CD8-positive, alpha-beta memory T cell (primary cell): ENCODE data around the gene MTG2. TPM values are rescaled to one million over a fixed set of nuclear protein-coding genes. Genes with fewer than 3 reads are reported as not detected.

Source experiments
- CTCF ChIA-PET: fragments of 350-600 bp; sonication (Branson Sonifier 250); formaldehyde crosslinking; loops from one replicate; lab custom pipeline; 2021; ENCODE audit warnings: antibody characterized with exemption; lab: Charles Lee
- POLR2A ChIA-PET: fragments of 350-600 bp; sonication (Branson Sonifier 250); formaldehyde crosslinking; loops from one replicate; lab custom pipeline; 2021; ENCODE audit warnings: antibody characterized with exemption; lab: Charles Lee
- DNase-seq, 5 donors: peaks; one replicate each; pipeline versions ENCODE4 v3.0.0 to v3.0.0-alpha.2; 2020 to 2022; ENCODE audit warnings: mixed read lengths in 1 of 5
- H3K27ac ChIP-seq: one replicate; pipeline ENCODE4 v1.7.0; 2013; ENCODE audit warnings: low read depth, mild to moderate bottlenecking, low read length, moderate library complexity
- H3K27me3 ChIP-seq: 2 replicates; pipeline ENCODE4 v1.7.0; 2013; ENCODE audit warnings: low read length, mild to moderate bottlenecking; ENCODE audit not compliant: insufficient read depth, poor library complexity, severe bottlenecking
- H3K36me3 ChIP-seq: 2 replicates; pipeline ENCODE4 v1.7.0; 2013; ENCODE audit warnings: mild to moderate bottlenecking, low read length, moderate library complexity; ENCODE audit not compliant: insufficient read depth
- H3K4me1 ChIP-seq: 2 replicates; pipeline ENCODE4 v1.7.0; 2013; ENCODE audit warnings: mild to moderate bottlenecking, low read length, moderate library complexity; ENCODE audit not compliant: insufficient read depth
- H3K4me3 ChIP-seq: 2 replicates; pipeline ENCODE4 v1.7.0; 2013; ENCODE audit warnings: mild to moderate bottlenecking, low read length
- H3K9me3 ChIP-seq: 2 replicates; pipeline ENCODE4 v1.7.0; 2013; ENCODE audit warnings: mild to moderate bottlenecking, low read length
- H3K27ac Mint-ChIP-seq, 8 donors: one replicate each; pipeline ENCODE4 v1.8.0; 2020 to 2021; ENCODE audit warnings: mixed read lengths in 8 of 8, mild to moderate bottlenecking in 6 of 8, inconsistent platforms in 3 of 8, moderate library complexity in 3 of 8
- H3K27me3 Mint-ChIP-seq, 2 donors: one replicate each; pipeline ENCODE4 v1.8.0; 2020 to 2021; ENCODE audit warnings: mixed read lengths in 2 of 2, mild to moderate bottlenecking in 1 of 2, moderate library complexity in 1 of 2
- H3K36me3 Mint-ChIP-seq, 3 donors: one replicate each; pipeline ENCODE4 v1.8.0; 2020 to 2021; ENCODE audit warnings: mixed read lengths in 3 of 3, inconsistent platforms in 1 of 3, mild to moderate bottlenecking in 1 of 3
- H3K4me1 Mint-ChIP-seq, 3 donors: one replicate each; pipeline ENCODE4 v1.8.0; 2020 to 2021; ENCODE audit warnings: mixed read lengths in 3 of 3, inconsistent platforms in 1 of 3, mild to moderate bottlenecking in 1 of 3
- H3K4me3 Mint-ChIP-seq, 7 donors: one replicate each; pipeline ENCODE4 v1.8.0; 2020 to 2021; ENCODE audit warnings: mixed read lengths in 7 of 7, mild to moderate bottlenecking in 6 of 7, moderate library complexity in 4 of 7, inconsistent platforms in 2 of 7
- H3K9me3 Mint-ChIP-seq, 5 donors: one replicate each; pipeline ENCODE4 v1.8.0; 2020 to 2022; ENCODE audit warnings: mixed read lengths in 5 of 5, mild to moderate bottlenecking in 3 of 5, moderate library complexity in 2 of 5, inconsistent platforms in 1 of 5
- polyA plus RNA-seq: library from polyadenylated mRNA; unstranded; fragments of 300-500 nt; fragmentation: Illumina TruSeq; gene quantifications from one replicate; pipeline ENCODE4 v1.2.3, GENCODE V29; 2021
- total RNA-seq, 2 experiments: library from RNA; stranded (reverse); gene quantifications; one replicate each; pipeline ENCODE4 v1.2.3, GENCODE V29; 2021

Gene MTG2
- total and polyA plus RNA-seq, 3 experiments from 2014 or later = 19.0 to 45.9 (median 44.6) TPM

DNA sequence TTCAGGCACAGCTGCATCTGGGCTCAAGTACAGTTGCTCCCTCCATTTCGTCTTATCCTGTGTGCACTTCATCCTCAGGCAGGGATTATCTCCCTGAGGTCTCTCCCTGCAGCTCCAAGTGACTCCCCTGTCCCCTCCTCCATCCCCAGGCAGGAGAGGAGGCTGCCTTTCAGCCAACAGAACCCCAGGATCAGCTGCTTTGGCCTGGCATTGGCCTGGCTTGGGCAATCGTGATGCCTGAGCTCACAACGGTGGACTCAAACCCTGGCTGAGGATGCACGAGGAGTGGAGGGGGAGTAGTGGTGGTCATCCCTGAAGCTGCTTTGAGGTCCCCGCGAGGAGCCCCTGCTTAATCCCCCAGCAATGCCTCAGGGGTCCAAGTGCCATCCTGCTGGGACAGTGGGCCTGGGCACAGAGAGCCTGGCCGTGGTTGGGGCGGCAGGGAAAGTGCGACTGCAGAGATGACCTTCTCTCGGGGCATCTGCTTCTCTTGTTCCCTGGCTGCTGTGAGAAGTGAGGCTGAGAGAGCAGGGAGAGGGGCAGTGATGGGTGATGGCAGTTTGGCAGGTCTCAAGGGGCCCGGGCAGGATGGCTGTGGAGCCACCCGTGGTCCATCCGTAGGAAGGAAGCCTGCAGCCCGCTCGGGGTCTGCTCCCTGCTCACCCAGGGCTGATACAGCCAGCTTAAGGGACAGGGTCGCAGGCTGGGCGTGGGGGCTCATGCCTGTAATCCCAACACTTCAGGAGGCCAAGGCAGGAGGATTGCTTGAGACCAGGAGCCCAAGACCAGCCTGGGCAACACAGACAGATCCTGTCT lies 43.2 kb downstream of the MTG2 start:
- no peaks in the 10 kb centered on the region for H3K36me3 Mint-ChIP-seq
- H3K27ac Mint-ChIP-seq = no peak overlapping the region
- ChIA-PET CTCF (interaction anchor here (1.7 kb wide), 1 partner anchor 10 kb away, joined by 3 read pairs; no protein-coding TSS in a partner anchor), POLR2A (no interaction called here)
- peaks cover 25 to 29% of the 10 kb centered on the region in 2 donors for H3K27me3 Mint-ChIP-seq
- H3K9me3 Mint-ChIP-seq = no peaks in the 10 kb centered on the region
- H3K27ac ChIP-seq = no peak overlapping the region
- H3K4me3 Mint-ChIP-seq = no peak overlapping the region
- peaks cover 0 to 2% (median 0%) of the 10 kb centered on the region in 3 donors for H3K4me1 Mint-ChIP-seq
- no peaks in the 10 kb centered on the region for H3K9me3 ChIP-seq
- no peak overlapping the region for H3K4me3 ChIP-seq
- peaks cover 24% of the 10 kb centered on the region for H3K27me3 ChIP-seq
- no peaks in the 10 kb centered on the region for H3K36me3 ChIP-seq
- DNase-seq = no peak
- H3K4me1 ChIP-seq = no peaks in the 10 kb centered on the region

DNA sequence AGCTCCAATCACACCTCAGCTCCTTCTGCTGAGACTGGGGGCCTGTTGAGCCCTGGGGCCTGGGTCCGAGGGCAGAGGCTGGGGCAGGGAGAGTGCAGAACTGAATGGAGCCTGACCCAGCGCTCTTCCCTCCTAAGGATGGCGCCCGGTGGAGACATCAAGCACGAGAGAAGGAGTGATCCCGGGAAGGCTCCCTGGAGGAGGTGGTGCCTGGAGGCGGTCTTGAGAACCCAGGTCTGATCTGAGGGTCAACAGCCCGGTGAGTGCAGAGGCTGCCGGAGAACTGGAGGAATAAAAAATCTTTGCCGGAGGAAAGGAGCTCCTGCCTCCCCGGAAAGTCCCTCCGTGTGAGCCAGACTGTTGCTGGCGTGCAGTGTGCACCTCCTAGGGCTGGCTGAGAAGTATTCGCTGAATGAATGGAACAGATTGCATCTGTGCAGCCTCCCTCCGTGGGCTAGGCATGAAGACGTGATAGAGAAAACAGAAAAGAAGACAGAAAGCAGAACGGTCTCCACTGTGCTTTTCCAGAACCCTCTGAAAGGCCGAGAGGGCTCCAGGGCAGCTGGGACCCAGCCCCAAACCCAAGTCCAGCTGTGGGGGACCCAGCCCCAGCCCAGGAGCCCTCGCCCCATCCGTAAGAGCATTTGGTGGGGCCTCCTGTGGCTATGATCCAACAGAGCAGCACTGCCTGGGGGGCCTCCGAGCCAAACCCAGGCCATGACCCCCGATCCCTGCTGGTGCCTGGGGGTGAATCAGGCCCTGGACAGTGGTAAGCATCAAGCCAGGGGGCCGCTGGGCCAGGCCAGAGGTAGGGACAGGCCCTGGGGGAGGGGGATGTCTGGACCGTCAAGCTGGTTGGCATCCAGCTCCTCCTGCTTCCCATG lies 44.1 kb downstream of the MTG2 start:
- Mint-ChIP-seq H3K27me3 (peaks cover 17 to 23% of the 10 kb centered on the region in 2 donors), H3K9me3 (no peaks in the 10 kb centered on the region), H3K36me3 (no peaks in the 10 kb centered on the region), H3K4me1 (no peaks in the 10 kb centered on the region), H3K4me3 (no peak overlapping the region), H3K27ac (no peak overlapping the region)
- no peak for DNase-seq
- H3K27me3 ChIP-seq = peaks cover 15% of the 10 kb centered on the region
- H3K4me1 ChIP-seq = no peaks in the 10 kb centered on the region
- H3K4me3 ChIP-seq = no peak overlapping the region
- no peaks in the 10 kb centered on the region for H3K36me3 ChIP-seq
- no peak overlapping the region for H3K27ac ChIP-seq
- POLR2A ChIA-PET = no interaction called here
- CTCF ChIA-PET = interaction anchor here (1.7 kb wide), 1 partner anchor 11 kb away, joined by 3 read pairs; no protein-coding TSS in a partner anchor
- H3K9me3 ChIP-seq = no peaks in the 10 kb centered on the region

DNA sequence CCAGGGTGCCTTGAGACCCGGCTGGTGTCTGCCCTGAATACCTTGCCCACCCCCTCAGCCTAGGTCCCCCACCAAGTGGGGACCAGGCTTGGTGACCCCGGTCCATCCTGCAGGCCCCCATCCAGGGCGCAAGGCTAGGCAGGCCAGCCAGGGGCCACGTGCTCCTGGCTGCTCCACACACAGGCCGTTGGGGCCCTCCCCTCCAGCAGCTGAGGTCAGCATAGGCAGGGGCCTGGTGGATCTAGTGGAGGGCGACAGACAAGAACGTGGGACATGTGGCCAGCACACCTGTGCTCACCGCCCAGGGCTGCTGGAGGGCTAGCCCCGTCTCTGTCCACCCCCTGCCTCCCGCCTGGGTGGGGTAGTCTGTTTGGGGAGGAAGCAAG lies 44.8 kb downstream of the MTG2 start:
- H3K27ac Mint-ChIP-seq = no peak overlapping the region
- no peak overlapping the region for H3K27ac ChIP-seq
- H3K9me3 Mint-ChIP-seq = no peaks in the 10 kb centered on the region
- no peaks in the 10 kb centered on the region for H3K36me3 ChIP-seq
- POLR2A ChIA-PET = no interaction called here
- no peaks in the 10 kb centered on the region for H3K36me3 Mint-ChIP-seq
- DNase-seq = no peak
- H3K4me3 ChIP-seq = no peak overlapping the region
- H3K27me3 Mint-ChIP-seq = peaks cover 17 to 25% of the 10 kb centered on the region in 2 donors
- no peaks in the 10 kb centered on the region for H3K4me1 ChIP-seq
- H3K9me3 ChIP-seq = no peaks in the 10 kb centered on the region
- H3K27me3 ChIP-seq = peaks cover 9% of the 10 kb centered on the region
- no peaks in the 10 kb centered on the region for H3K4me1 Mint-ChIP-seq
- CTCF ChIA-PET = no interaction called here
- H3K4me3 Mint-ChIP-seq = no peak overlapping the region

GRCh38 chr20:62227977-62228958 lies 45.4 kb downstream of the MTG2 start:
- no peaks in the 10 kb centered on the region for H3K4me1 ChIP-seq
- no peaks in the 10 kb centered on the region for H3K36me3 ChIP-seq
- peaks cover 15 to 20% of the 10 kb centered on the region in 2 donors for H3K27me3 Mint-ChIP-seq
- POLR2A ChIA-PET = no interaction called here
- CTCF ChIA-PET = no interaction called here
- H3K27ac Mint-ChIP-seq = no peak overlapping the region
- no peaks in the 10 kb centered on the region for H3K36me3 Mint-ChIP-seq
- no peaks in the 10 kb centered on the region for H3K9me3 ChIP-seq
- H3K27ac ChIP-seq = no peak overlapping the region
- no peaks in the 10 kb centered on the region for H3K9me3 Mint-ChIP-seq
- peaks cover 2% of the 10 kb centered on the region for H3K27me3 ChIP-seq
- no peak for DNase-seq
- H3K4me3 ChIP-seq = no peak overlapping the region
- H3K4me1 Mint-ChIP-seq = no peaks in the 10 kb centered on the region
- no peak overlapping the region for H3K4me3 Mint-ChIP-seq

DNA sequence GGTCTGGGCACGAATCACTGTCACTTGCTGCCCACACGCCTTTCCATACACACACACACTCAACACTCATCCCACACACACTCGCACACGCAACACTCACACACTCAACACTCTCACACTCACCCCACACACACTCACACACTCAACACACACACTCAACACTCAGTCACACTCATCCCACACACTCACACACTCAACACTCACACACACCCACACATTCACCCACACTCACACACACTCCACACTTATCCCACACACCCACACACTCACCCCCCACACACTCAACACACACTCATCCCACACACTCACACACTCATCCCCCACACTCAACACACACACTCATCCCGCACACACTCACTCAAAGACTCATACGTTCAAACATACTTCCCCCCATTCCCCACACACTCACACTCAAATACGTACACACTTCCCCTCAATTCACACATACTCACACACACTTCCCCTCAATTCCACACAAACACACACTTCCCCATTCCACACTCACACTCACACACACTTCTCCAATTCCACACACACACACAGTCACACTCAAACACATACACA lies 46.2 kb downstream of the MTG2 start:
- Mint-ChIP-seq H3K27ac (no peak overlapping the region), H3K9me3 (peaks cover 0 to 2% (median 0%) of the 10 kb centered on the region in 5 donors), H3K36me3 (no peaks in the 10 kb centered on the region), H3K27me3 (peaks cover 11 to 25% of the 10 kb centered on the region in 2 donors), H3K4me3 (no peak overlapping the region), H3K4me1 (no peaks in the 10 kb centered on the region)
- DNase-seq = no peak
- Histone ChIP-seq H3K36me3 (no peaks in the 10 kb centered on the region), H3K4me1 (no peaks in the 10 kb centered on the region), H3K27ac (no peak overlapping the region), H3K27me3 (no peaks in the 10 kb centered on the region), H3K9me3 (no peaks in the 10 kb centered on the region), H3K4me3 (no peak overlapping the region)
- ChIA-PET CTCF (no interaction called here), POLR2A (no interaction called here)

GRCh38 chr20:62229667-62230066 lies 46.8 kb downstream of the MTG2 start:
- H3K27me3 Mint-ChIP-seq = peaks cover 7 to 20% of the 10 kb centered on the region in 2 donors
- Histone ChIP-seq H3K4me3 (no peak overlapping the region), H3K36me3 (no peaks in the 10 kb centered on the region), H3K9me3 (no peaks in the 10 kb centered on the region), H3K27me3 (no peaks in the 10 kb centered on the region), H3K27ac (no peak overlapping the region), H3K4me1 (no peaks in the 10 kb centered on the region)
- H3K27ac Mint-ChIP-seq = no peak overlapping the region
- H3K9me3 Mint-ChIP-seq = peaks cover 0 to 2% (median 0%) of the 10 kb centered on the region in 5 donors
- no peaks in the 10 kb centered on the region for H3K4me1 Mint-ChIP-seq
- no peak for DNase-seq
- H3K36me3 Mint-ChIP-seq = no peaks in the 10 kb centered on the region
- H3K4me3 Mint-ChIP-seq = no peak overlapping the region
- CTCF ChIA-PET = no interaction called here
- POLR2A ChIA-PET = no interaction called here

- Histone ChIP-seq H3K27me3 (no peaks in the 10 kb centered on the region), H3K4me1 (no peaks in the 10 kb centered on the region), H3K4me3 (no peak overlapping the region), H3K9me3 (no peaks in the 10 kb centered on the region), H3K27ac (no peak overlapping the region), H3K36me3 (no peaks in the 10 kb centered on the region)
- no peak for DNase-seq
- H3K4me1 Mint-ChIP-seq = no peaks in the 10 kb centered on the region
- H3K27me3 Mint-ChIP-seq = peaks cover 2 to 19% of the 10 kb centered on the region in 2 donors
- peaks cover 0 to 2% (median 0%) of the 10 kb centered on the region in 5 donors for H3K9me3 Mint-ChIP-seq
- no peak overlapping the region for H3K27ac Mint-ChIP-seq
- ChIA-PET POLR2A (no interaction called here), CTCF (no interaction called here)
- H3K36me3 Mint-ChIP-seq = no peaks in the 10 kb centered on the region
- no peak overlapping the region for H3K4me3 Mint-ChIP-seq
Observed at GRCh38 chr20:62230276-62230675, 47.4 kb downstream of the MTG2 start.
